IMR-90 (cell line): ENCODE results near the gene RELL2.

ENCODE experiments used
- CEBPB ChIP-seq: IDR thresholded peaks from 2 replicates; pipeline ENCODE4 v1.6.1; 2012; ENCODE audit warnings: low read depth, low read length, improper control_type of control experiment
- CTCF ChIP-seq: conservative IDR thresholded peaks from 2 replicates; pipeline ENCODE4 v1.5.1; 2012; ENCODE audit warnings: mild to moderate bottlenecking, low read depth, low read length, improper control_type of control experiment
- MAFK ChIP-seq: IDR thresholded peaks from 2 replicates; pipeline ENCODE4 v1.6.1; 2012; ENCODE audit warnings: low read depth, low read length, improper control_type of control experiment
- MAZ ChIP-seq: IDR thresholded peaks from 2 replicates; pipeline ENCODE4 v1.6.1; 2012; ENCODE audit warnings: low read depth, mild to moderate bottlenecking, low read length, improper control_type of control experiment, moderate library complexity, borderline replicate concordance
- NFE2L2 ChIP-seq: fragments of 150-350 bp; IDR thresholded peaks from 2 replicates; pipeline ENCODE4 v1.6.1; 2016; ENCODE audit warnings: low read depth, mild to moderate bottlenecking, low read length
- POLR2A ChIP-seq: IDR thresholded peaks from 2 replicates; pipeline ENCODE4 v1.6.1; 2012; ENCODE audit warnings: mild to moderate bottlenecking, low read depth, low read length
- RAD21 ChIP-seq: IDR thresholded peaks from 2 replicates; pipeline ENCODE4 v1.6.1; 2012; ENCODE audit warnings: low read length, improper control_type of control experiment
- RFX5 ChIP-seq: IDR thresholded peaks from 2 replicates; pipeline ENCODE4 v1.8.0; 2012; ENCODE audit warnings: low read depth, mild to moderate bottlenecking, low read length, moderate library complexity
- USF2 ChIP-seq: fragments of 150-350 bp; IDR thresholded peaks from 2 replicates; pipeline ENCODE4 v1.6.1; 2017; ENCODE audit warnings: mild to moderate bottlenecking, antibody characterized with exemption, low read length, low read depth

- TF ChIP-seq MAZ, result no peak
- no peak for TF ChIP-seq CTCF
- no peak for TF ChIP-seq POLR2A
- no peak for TF ChIP-seq NFE2L2
- no peak for TF ChIP-seq RFX5
- no peak for TF ChIP-seq USF2
- no peak for TF ChIP-seq MAFK
- no peak for TF ChIP-seq RAD21
- no peak for TF ChIP-seq CEBPB
Observed at GRCh38 chr5:141680751-141681201, 44.0 kb downstream of the RELL2 start.
